IMR-90 (cell line): ENCODE results near the gene ROBO1. TPM values are rescaled to one million over a fixed set of nuclear protein-coding genes. Genes with fewer than 3 reads are reported as not detected.

Source experiments
- ATAC-seq: fragments of 200-7000 bp; cut with Tn5 transposase; 2 replicates; pipeline ENCODE4 v1.9.1; 2020; ENCODE audit warnings: low read depth, mild to moderate bottlenecking, moderate library complexity
- BruUV-seq: library from RNA; stranded (reverse); fragments of 400-500 nt; replicated peaks from 2 replicates; lab custom pipeline; 2021; lab: Mats Ljungman, UMichigan
- CTCF ChIA-PET: fragments of 300-600 bp; formaldehyde crosslinking; extraction: SDS; loops from one replicate; lab custom pipeline; 2021; ENCODE audit warnings: antibody characterized with exemption; lab: Yijun Ruan, JAX
- POLR2A ChIA-PET: fragments of 300-600 bp; sonication (Branson Sonifier 250); formaldehyde crosslinking; loops from one replicate; lab custom pipeline; 2022; ENCODE audit warnings: antibody characterized with exemption; ENCODE audit not compliant: unreplicated experiment; lab: Charles Lee
- DNase-seq: peaks from one replicate; pipeline ENCODE4 v3.0.0; 2013
- H2AFZ ChIP-seq: replicated peaks from 2 replicates; pipeline ENCODE3; 2013; ENCODE audit warnings: low read length, mild to moderate bottlenecking; ENCODE audit not compliant: poor library complexity
- H2AK5ac ChIP-seq: 2 replicates; pipeline ENCODE4 v1.6.1; 2013; ENCODE audit warnings: low read depth, low read length, inconsistent platforms
- H2AK9ac ChIP-seq: replicated peaks from 2 replicates; pipeline ENCODE3; 2013; ENCODE audit warnings: mild to moderate bottlenecking, low read depth, low read length, moderate library complexity; ENCODE audit not compliant: poor library complexity
- H2BK120ac ChIP-seq: 2 replicates; pipeline ENCODE4 v1.6.1; 2013; ENCODE audit warnings: low read depth, low read length, inconsistent platforms
- H2BK15ac ChIP-seq: 3 replicates; pipeline ENCODE4 v1.6.1; 2013; ENCODE audit warnings: low read depth, low read length, inconsistent platforms
- H2BK20ac ChIP-seq: 2 replicates; pipeline ENCODE4 v1.6.1; 2013; ENCODE audit warnings: low read depth, mild to moderate bottlenecking, inconsistent platforms, low read length, moderate library complexity
- H2BK5ac ChIP-seq: 2 replicates; pipeline ENCODE4 v1.6.1; 2013; ENCODE audit warnings: mild to moderate bottlenecking, low read depth, low read length, inconsistent platforms; ENCODE audit not compliant: poor library complexity, severe bottlenecking
- H3K14ac ChIP-seq: replicated peaks from 2 replicates; pipeline ENCODE4 v1.6.1; 2013; ENCODE audit warnings: low read depth, low read length, inconsistent platforms
- H3K18ac ChIP-seq: 2 replicates; pipeline ENCODE4 v1.6.1; 2013; ENCODE audit warnings: low read depth, low read length, control low read depth
- H3K23ac ChIP-seq: 2 replicates; pipeline ENCODE4 v1.6.1; 2013; ENCODE audit warnings: low read depth, low read length, inconsistent platforms
- H3K27ac ChIP-seq: 2 replicates; pipeline ENCODE4 v1.5.1; 2013; ENCODE audit warnings: mild to moderate bottlenecking, control low read depth, low read length; ENCODE audit not compliant: insufficient read depth
- H3K27me3 ChIP-seq: 2 replicates; pipeline ENCODE4 v1.6.1; 2013; ENCODE audit warnings: low read length; ENCODE audit not compliant: control insufficient read depth, insufficient read depth
- H3K36me3 ChIP-seq: 2 replicates; pipeline ENCODE4 v1.6.1; 2013; ENCODE audit warnings: low read length, mixed read lengths; ENCODE audit not compliant: control insufficient read depth, insufficient read depth
- H3K4ac ChIP-seq: 2 replicates; pipeline ENCODE4 v1.6.1; 2013; ENCODE audit warnings: low read depth, low read length, inconsistent platforms
- H3K4me1 ChIP-seq: 2 replicates; pipeline ENCODE4 v1.6.1; 2013; ENCODE audit warnings: low read length, mixed read lengths; ENCODE audit not compliant: control insufficient read depth, insufficient read depth
- H3K4me2 ChIP-seq: 2 replicates; pipeline ENCODE4 v1.6.1; 2013; ENCODE audit warnings: low read depth, mild to moderate bottlenecking, control low read depth, low read length, moderate library complexity
- H3K4me3 ChIP-seq: 2 replicates; pipeline ENCODE4 v1.5.1; 2013; ENCODE audit warnings: low read depth, mild to moderate bottlenecking, control low read depth, low read length, moderate library complexity; ENCODE audit not compliant: insufficient read depth
- H3K56ac ChIP-seq: 2 replicates; pipeline ENCODE4 v1.6.1; 2013; ENCODE audit warnings: low read length, inconsistent platforms; ENCODE audit not compliant: insufficient read depth; ENCODE audit errors: extremely low read depth
- H3K79me1 ChIP-seq, 2 experiments: 2 replicates each; pipeline ENCODE4 v1.6.1; 2013; ENCODE audit warnings: low read length in 2 of 2, inconsistent platforms in 1 of 2, low read depth in 1 of 2
- H3K9ac ChIP-seq: 2 replicates; pipeline ENCODE4 v1.6.1; 2013; ENCODE audit warnings: low read depth, low read length, control low read depth
- H3K9me1 ChIP-seq: 2 replicates; pipeline ENCODE4 v1.6.1; 2013; ENCODE audit warnings: low read length, inconsistent platforms; ENCODE audit not compliant: insufficient read depth
- H3K9me3 ChIP-seq: 2 replicates; pipeline ENCODE4 v1.6.1; 2013; ENCODE audit warnings: low read length; ENCODE audit not compliant: control insufficient read depth, insufficient read depth
- H4K20me1 ChIP-seq: 2 replicates; pipeline ENCODE4 v1.6.1; 2013; ENCODE audit warnings: low read length, inconsistent platforms; ENCODE audit not compliant: insufficient read depth
- H4K5ac ChIP-seq: 2 replicates; pipeline ENCODE4 v1.6.1; 2013; ENCODE audit warnings: mild to moderate bottlenecking, low read depth, low read length, control low read depth
- H4K8ac ChIP-seq, 2 experiments: 2 replicates each; pipeline ENCODE4 v1.6.1; 2013; ENCODE audit warnings: low read depth in 2 of 2, low read length in 2 of 2, control low read depth in 1 of 2, inconsistent platforms in 1 of 2
- H4K91ac ChIP-seq: 2 replicates; pipeline ENCODE4 v1.6.1; 2013; ENCODE audit warnings: low read depth, low read length, inconsistent platforms; ENCODE audit not compliant: insufficient read depth
- BHLHE40 ChIP-seq: fragments of 150-350 bp; IDR thresholded peaks from 2 replicates; pipeline ENCODE4 v1.6.1; 2016; ENCODE audit warnings: mild to moderate bottlenecking, low read depth, low read length
- CEBPB ChIP-seq: IDR thresholded peaks from 2 replicates; pipeline ENCODE4 v1.6.1; 2012; ENCODE audit warnings: low read depth, low read length, improper control_type of control experiment
- CTCF ChIP-seq: conservative IDR thresholded peaks from 2 replicates; pipeline ENCODE4 v1.5.1; 2012; ENCODE audit warnings: mild to moderate bottlenecking, low read depth, low read length, improper control_type of control experiment
- ELK1 ChIP-seq: fragments of 150-350 bp; IDR thresholded peaks from 2 replicates; pipeline ENCODE4 v1.6.1; 2016; ENCODE audit warnings: low read depth, mild to moderate bottlenecking, low read length, moderate library complexity, borderline replicate concordance
- FOS ChIP-seq: fragments of 150-350 bp; IDR thresholded peaks from 2 replicates; pipeline ENCODE4 v1.6.1; 2016; ENCODE audit warnings: low read depth, low read length
- MAFK ChIP-seq: IDR thresholded peaks from 2 replicates; pipeline ENCODE4 v1.6.1; 2012; ENCODE audit warnings: low read depth, low read length, improper control_type of control experiment
- NFE2L2 ChIP-seq: fragments of 150-350 bp; IDR thresholded peaks from 2 replicates; pipeline ENCODE4 v1.6.1; 2016; ENCODE audit warnings: low read depth, mild to moderate bottlenecking, low read length
- POLR2A ChIP-seq: IDR thresholded peaks from 2 replicates; pipeline ENCODE4 v1.6.1; 2012; ENCODE audit warnings: mild to moderate bottlenecking, low read depth, low read length
- RCOR1 ChIP-seq: IDR thresholded peaks from 2 replicates; pipeline ENCODE4 v1.6.1; 2012; ENCODE audit warnings: mild to moderate bottlenecking, low read length, improper control_type of control experiment; ENCODE audit not compliant: insufficient replicate concordance
- SMC3 ChIP-seq: fragments of 150-350 bp; IDR thresholded peaks from 2 replicates; pipeline ENCODE4 v1.6.1; 2016; ENCODE audit warnings: low read depth, mild to moderate bottlenecking, antibody characterized with exemption, low read length, moderate library complexity
- WGBS, 2 experiments: methylation state at CpG; one replicate each; pipeline versions ENCODE4 v1.1.5 to v1.1.7; 2013; ENCODE audit warnings: missing lambda C conversion rate in 2 of 2; ENCODE audit not compliant: insufficient read length in 1 of 2; ENCODE audit errors: extremely low coverage in 2 of 2; 5-methylcytosine and 5-hydroxymethylcytosine counted together
- dilution Hi-C: fragments of 300-500 bp; cut with HindIII; formaldehyde crosslinking; loops from one replicate; pipeline ENCODE4 v1.14.3; 2018; ENCODE audit warnings: low sequenced_read_pairs; ENCODE audit not compliant: unreplicated experiment
- in situ Hi-C: fragments of 300-500 bp; cut with MboI; formaldehyde crosslinking; loops from 3 replicates; pipeline ENCODE4 v1.14.3; 2019; ENCODE audit warnings: low sequenced_read_pairs, inconsistent platforms, mixed read lengths
- intact Hi-C: fragments of 100-400 bp; cut with micrococcal nuclease; formaldehyde crosslinking; loops from 2 replicates; pipeline ENCODE4 v1.10.0; 2022
- polyA plus RNA-seq, 3 experiments: library from polyadenylated mRNA; depleted of rRNA; stranded (reverse); fragments of >200 nt; gene quantifications; 2 replicates each; pipeline ENCODE4 v1.2.3, GENCODE V29; 2012; ENCODE audit warnings: low replicate concordance in 1 of 3
- total RNA-seq: library from RNA; depleted of rRNA; stranded (reverse); fragments of >200 nt; gene quantifications from 2 replicates; pipeline ENCODE4 v1.2.3, GENCODE V29; 2012

Gene ROBO1
- total and polyA plus RNA-seq, 2 of the 4 experiments (the other 2 are of a cell fraction) = 24.1 to 53.9 TPM

- H3K4ac ChIP-seq = no peak overlapping the region
- H2BK15ac ChIP-seq = no peak overlapping the region
- no CpG with 5 or more reads among the region's 1 CpG for WGBS, 2 experiments
- H2AK9ac ChIP-seq = no peak overlapping the region
- no peak overlapping the region for H2AFZ ChIP-seq
- H2BK5ac ChIP-seq = no peak overlapping the region
- no peak overlapping the region for H3K4me3 ChIP-seq
- H4K91ac ChIP-seq = no peak overlapping the region
- H3K36me3 ChIP-seq = no peaks in the 10 kb centered on the region
- ChIA-PET CTCF (no interaction called here), POLR2A (no interaction called here)
- DNase-seq (no peak), ATAC-seq (no peak)
- H4K5ac ChIP-seq = no peak overlapping the region
- H3K79me1 ChIP-seq = no peaks in the 10 kb centered on the region
- intact Hi-C loops (no loop called here), in situ Hi-C loops (no loop called here), dilution Hi-C loops (no loop called here)
- no peak overlapping the region for H3K23ac ChIP-seq
- no peaks in the 10 kb centered on the region for H3K27me3 ChIP-seq
- no TSS peak for BruUV-seq
- TF ChIP-seq FOS (no peak), SMC3 (no peak), RCOR1 (no peak), BHLHE40 (no peak), CEBPB (no peak), NFE2L2 (no peak), CTCF (no peak), MAFK (no peak), ELK1 (no peak), POLR2A (no peak)
- no peak overlapping the region for H3K14ac ChIP-seq
- no peaks in the 10 kb centered on the region for H3K4me1 ChIP-seq
- no peak overlapping the region for H2AK5ac ChIP-seq
- H3K9ac ChIP-seq = no peak overlapping the region
- no peak overlapping the region for H2BK120ac ChIP-seq
- no peak overlapping the region for H3K27ac ChIP-seq
- H2BK20ac ChIP-seq = no peak overlapping the region
- no peak overlapping the region for H3K56ac ChIP-seq
- H3K9me3 ChIP-seq = no peaks in the 10 kb centered on the region
- H3K4me2 ChIP-seq = no peak overlapping the region
- no peaks in the 10 kb centered on the region for H4K20me1 ChIP-seq
- H3K18ac ChIP-seq = no peak overlapping the region
- H4K8ac ChIP-seq = no peak overlapping the region
- H3K9me1 ChIP-seq = no peaks in the 10 kb centered on the region
Measured at GRCh38 chr3:78571486-78571885, 1196.3 kb downstream of the ROBO1 start.
